ENCODE measurements around the gene CNN2.

CNN2 gene

DNA sequence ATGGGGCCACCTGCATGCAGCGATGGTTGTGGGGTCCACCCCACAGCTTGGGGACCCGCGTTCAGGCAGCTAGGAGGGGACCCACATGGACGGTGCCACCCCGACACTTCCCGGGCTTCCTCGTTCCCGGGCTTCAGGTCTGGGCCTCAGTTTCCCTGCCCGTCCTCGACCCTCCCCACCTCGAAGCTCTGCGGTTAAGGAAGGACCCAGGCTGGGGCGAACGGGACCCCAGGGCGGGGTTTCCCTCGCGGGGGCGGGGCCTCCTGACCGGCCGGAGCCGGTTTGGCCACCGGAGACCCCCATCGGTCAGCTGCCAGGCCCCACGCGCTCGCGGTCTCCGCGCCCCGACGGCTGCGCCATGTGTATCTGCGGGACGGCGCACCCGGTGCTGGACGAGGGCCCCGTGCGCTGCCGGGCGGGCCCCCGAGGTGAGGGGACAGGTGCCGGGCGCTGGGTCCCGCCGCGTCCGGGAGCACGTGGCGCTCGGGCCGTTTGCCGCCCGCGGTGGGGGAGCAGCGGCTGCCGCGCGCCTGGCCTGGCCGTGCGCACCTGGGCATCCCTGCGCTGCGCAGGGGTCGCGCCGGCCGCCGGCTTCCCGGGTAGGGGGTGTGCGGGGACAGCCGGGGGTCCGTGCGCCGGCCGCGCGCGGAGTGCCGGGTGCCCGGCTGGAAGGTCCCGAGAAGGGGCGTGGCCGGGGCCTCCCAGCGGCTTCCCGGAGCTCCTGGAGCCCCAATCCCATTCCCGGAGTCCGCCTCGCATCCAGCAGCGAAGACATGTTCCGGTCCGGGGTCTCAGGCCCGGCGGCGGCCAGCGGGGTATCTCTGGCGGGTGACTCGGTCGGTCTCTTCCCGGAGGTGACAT lies 44.8 kb downstream of the CNN2 start:
- H3K27me3 ChIP-seq (ENCODE audit: low read depth) = no peaks in the 10 kb centered on the region
- H3K4me3 ChIP-seq = no peak overlapping the region
- no peak for DNase-seq (ENCODE audit: low spot score in 2 of 2)

DNA sequence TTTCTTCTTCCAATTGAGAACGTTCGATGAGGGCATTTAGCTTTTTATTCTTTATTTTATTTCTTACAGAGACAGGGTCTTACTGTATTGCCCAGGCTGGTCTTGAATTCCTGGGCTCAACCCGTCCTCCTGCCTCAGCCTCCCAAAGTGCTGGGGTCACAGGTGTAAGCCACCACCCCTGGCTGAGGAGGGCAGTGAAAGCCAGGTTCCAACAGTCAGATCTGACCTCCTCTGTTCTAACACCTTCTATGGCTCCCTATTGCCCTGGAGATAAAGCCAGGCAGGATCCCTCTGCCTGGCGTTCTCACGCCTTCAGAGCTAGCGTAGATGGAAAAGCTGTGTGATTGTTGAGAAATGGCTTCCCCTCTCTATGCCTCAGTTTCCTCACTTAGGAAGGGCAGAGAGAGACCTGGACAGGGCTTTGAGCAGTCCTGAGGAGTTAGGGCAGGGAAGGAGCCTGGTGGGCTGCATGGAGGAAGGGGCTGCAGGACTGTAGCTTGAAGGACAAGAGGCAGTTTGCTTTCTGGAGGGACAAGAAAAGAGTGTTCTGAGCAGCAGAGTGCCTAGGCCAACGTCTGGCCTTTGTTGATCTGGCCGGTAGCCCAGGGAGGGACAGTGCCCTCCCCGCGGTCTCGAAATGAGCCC lies 46.1 kb downstream of the CNN2 start:
- Histone ChIP-seq H3K27me3 (ENCODE audit: low read depth) (no peaks in the 10 kb centered on the region), H3K4me3 (no peak overlapping the region), H3K36me3 (replicated peaks) (no peaks in the 10 kb centered on the region; the same call in 1 of the 2 replicates), H3K4me1 (no peaks in the 10 kb centered on the region; the same call in 1 of the 2 replicates), H3K9me3 (no peaks in the 10 kb centered on the region)
- DNase-seq (ENCODE audit: low spot score in 2 of 2) = no peak
- in situ Hi-C loops (cut with MboI; ENCODE audit: low sequenced_read_pairs) = no loop called here

More for the DNA sequence above, 44.8 kb downstream of the CNN2 start:
- in situ Hi-C loops (cut with MboI; ENCODE audit: low sequenced_read_pairs) = no loop called here
- no peaks in the 10 kb centered on the region; the same call in 1 of the 2 replicates for H3K36me3 ChIP-seq (replicated peaks)
- no peaks in the 10 kb centered on the region for H3K9me3 ChIP-seq
- peaks cover 3% of the 10 kb centered on the region; the same call in 1 of the 2 replicates for H3K4me1 ChIP-seq

DNA sequence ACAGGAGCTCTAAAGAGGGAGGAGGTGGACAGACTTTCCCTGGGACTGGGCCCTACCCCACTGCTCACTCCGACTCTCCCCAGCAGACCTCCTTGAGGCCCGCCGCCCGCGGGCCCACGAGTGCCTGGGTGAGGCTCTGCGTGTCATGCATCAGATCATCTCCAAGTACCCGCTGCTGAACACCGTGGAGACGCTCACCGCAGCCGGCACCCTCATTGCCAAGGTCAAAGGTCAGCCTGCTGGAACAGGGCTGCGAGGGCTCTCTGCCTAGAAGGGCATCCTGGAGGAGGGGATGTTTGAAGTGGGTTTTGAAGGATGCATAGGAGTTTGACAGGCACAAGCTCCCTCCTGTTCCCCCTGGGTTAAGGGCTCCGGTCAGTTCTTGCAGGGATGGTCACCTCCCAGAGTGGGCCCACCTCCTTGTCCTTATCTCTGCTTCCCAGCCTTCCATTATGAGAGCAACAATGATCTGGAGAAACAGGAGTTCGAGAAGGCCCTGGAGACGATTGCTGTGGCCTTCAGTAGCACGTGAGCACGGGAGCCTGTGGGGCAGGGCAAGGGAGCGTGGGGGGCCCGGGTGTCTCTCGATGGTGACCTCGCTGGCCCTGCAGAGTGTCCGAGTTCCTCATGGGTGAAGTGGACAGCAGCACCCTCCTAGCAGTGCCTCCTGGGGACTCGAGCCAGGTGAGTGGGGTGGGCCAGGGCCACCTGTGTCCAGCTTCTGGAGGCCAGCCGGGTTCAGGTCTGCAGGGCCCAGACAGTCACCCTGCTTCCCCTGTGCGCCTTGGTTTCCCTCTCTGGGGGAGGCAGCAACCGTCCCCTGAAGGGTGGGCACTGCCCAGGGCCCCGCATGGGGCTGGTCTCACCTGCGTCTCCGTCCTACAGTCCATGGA lies 46.9 kb downstream of the CNN2 start:
- Histone ChIP-seq H3K27me3 (ENCODE audit: low read depth) (no peaks in the 10 kb centered on the region), H3K36me3 (replicated peaks) (no peaks in the 10 kb centered on the region; the same call in 1 of the 2 replicates), H3K4me1 (no peaks in the 10 kb centered on the region), H3K4me3 (no peak overlapping the region), H3K9me3 (no peaks in the 10 kb centered on the region)
- DNase-seq (ENCODE audit: low spot score in 2 of 2) = no peak
- in situ Hi-C loops (cut with MboI; ENCODE audit: low sequenced_read_pairs) = no loop called here

DNA sequence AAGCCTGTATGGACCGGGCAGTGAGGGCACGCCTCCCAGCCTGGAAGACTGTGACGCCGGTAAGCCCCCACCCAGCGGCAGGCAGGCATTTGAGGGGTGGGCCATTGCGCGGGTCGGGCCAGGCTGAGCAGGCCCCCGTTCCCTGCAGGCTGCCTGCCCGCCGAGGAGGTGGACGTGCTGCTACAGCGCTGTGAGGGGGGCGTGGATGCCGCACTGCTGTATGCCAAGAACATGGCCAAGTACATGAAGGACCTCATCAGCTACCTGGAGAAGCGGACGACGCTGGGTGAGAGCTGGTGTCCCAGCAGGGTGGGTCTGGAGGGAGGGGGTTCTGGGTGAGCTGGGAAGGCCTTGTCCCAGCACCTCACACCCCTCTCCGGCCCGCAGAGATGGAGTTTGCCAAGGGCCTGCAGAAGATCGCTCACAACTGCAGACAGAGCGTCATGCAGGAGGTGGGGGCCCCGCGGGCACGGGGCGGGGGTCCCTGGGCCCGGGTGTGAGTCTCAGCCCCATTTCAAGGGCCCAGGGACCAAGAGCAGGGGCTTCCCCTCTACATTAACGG lies 47.6 kb downstream of the CNN2 start:
- no peak for DNase-seq (ENCODE audit: low spot score in 2 of 2)
- Histone ChIP-seq H3K4me3 (peak overlapping the region; percentile 30), H3K27me3 (ENCODE audit: low read depth) (no peaks in the 10 kb centered on the region), H3K4me1 (no peaks in the 10 kb centered on the region), H3K9me3 (no peaks in the 10 kb centered on the region), H3K36me3 (replicated peaks) (no peaks in the 10 kb centered on the region; the same call in 1 of the 2 replicates)
- in situ Hi-C loops (cut with MboI; ENCODE audit: low sequenced_read_pairs) = no loop called here

DNA sequence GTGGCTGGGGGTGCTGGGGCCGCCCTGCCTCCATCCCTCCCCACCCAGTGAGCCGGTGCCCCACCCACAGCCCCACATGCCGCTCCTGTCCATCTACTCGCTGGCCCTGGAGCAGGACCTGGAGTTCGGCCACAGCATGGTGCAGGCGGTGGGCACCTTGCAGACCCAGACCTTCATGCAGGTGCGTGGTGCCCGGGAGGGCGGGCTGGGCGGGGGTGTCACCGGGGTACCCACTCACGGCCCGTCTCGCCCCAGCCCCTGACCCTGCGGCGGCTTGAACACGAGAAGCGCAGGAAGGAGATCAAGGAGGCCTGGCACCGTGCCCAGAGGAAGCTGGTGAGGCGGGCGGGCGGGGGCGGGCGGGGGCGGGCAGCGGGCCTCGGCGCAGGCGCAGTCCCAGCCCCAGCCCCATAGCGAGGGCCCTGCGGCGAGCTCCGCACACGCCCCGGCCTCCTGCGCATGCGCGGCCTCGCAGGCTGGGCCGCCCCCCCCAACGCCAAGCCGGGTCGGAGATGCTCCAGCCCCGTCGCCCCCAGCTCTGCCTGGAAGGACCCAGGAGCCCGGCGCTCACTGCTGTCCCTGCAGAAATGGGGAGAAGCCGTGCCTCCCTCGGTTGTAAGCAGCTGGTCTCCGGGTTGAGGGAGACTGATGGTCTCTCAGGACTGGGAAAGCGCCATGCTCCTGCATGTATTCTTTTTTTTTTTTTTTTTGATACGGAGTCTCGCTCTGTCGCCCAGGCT lies 48.3 kb downstream of the CNN2 start:
- H3K27me3 ChIP-seq (ENCODE audit: low read depth) = no peaks in the 10 kb centered on the region
- no peaks in the 10 kb centered on the region; the same call in 1 of the 2 replicates for H3K36me3 ChIP-seq (replicated peaks)
- no peaks in the 10 kb centered on the region for H3K9me3 ChIP-seq
- in situ Hi-C loops (cut with MboI; ENCODE audit: low sequenced_read_pairs) = no loop called here
- no peaks in the 10 kb centered on the region for H3K4me1 ChIP-seq
- peak; percentile 70 to 95 for DNase-seq (ENCODE audit: low spot score in 2 of 2)
- H3K4me3 ChIP-seq = peak overlapping the region; percentile 30

DNA sequence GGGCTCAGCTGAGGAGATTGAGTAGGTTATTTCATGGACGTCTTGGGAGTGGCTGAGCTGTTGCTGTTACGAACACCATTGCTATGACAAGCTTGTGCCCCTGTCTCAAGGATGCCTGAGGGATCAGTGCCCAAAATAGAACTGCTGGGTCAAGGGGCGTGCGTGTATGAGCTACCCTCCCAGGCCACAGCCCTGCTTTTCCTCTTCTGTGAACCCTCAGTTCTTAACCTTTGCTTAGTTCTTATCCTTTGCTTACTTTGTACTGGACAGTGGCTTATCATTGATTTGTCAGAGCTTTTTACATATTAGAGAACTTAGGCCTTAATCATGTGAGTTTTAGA lies 49.6 kb downstream of the CNN2 start:
- in situ Hi-C loops (cut with MboI; ENCODE audit: low sequenced_read_pairs) = no loop called here
- no peaks in the 10 kb centered on the region for H3K9me3 ChIP-seq
- DNase-seq (ENCODE audit: low spot score in 2 of 2) = no peak

DNA sequence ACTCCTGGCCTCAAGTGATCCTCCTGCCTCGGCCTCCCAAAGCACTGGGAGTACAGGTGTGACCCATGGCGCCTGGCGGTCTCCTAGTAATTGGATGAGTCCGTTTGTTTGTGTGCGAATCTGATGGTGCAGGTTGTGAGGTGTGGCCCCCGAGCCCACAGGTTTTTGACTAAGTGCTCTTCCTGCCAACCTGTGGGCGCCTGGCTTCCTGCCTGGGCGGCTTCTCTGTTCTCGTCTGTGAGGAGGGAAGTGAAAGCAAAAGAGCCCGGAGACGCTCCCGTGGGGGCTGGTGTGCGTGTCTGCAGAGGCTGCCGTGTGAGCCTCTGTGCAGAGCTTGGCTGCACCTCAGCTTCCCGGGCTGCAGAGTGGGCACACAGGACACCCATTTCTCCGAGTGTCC lies 50.5 kb downstream of the CNN2 start:
- no peak overlapping the region for H3K4me3 ChIP-seq
- in situ Hi-C loops (cut with MboI; ENCODE audit: low sequenced_read_pairs) = no loop called here
- no peaks in the 10 kb centered on the region for H3K27me3 ChIP-seq (ENCODE audit: low read depth)
- DNase-seq (ENCODE audit: low spot score in 2 of 2) = no peak
- no peaks in the 10 kb centered on the region for H3K9me3 ChIP-seq
- no peaks in the 10 kb centered on the region for H3K4me1 ChIP-seq
- peaks cover 3% of the 10 kb centered on the region; the same call in 1 of the 2 replicates for H3K36me3 ChIP-seq (replicated peaks)

More for the DNA sequence above, 49.6 kb downstream of the CNN2 start:
- H3K36me3 ChIP-seq (replicated peaks) = no peaks in the 10 kb centered on the region; the same call in 1 of the 2 replicates
- H3K27me3 ChIP-seq (ENCODE audit: low read depth) = no peaks in the 10 kb centered on the region
- H3K4me3 ChIP-seq = no peak overlapping the region
- no peaks in the 10 kb centered on the region for H3K4me1 ChIP-seq

DNA sequence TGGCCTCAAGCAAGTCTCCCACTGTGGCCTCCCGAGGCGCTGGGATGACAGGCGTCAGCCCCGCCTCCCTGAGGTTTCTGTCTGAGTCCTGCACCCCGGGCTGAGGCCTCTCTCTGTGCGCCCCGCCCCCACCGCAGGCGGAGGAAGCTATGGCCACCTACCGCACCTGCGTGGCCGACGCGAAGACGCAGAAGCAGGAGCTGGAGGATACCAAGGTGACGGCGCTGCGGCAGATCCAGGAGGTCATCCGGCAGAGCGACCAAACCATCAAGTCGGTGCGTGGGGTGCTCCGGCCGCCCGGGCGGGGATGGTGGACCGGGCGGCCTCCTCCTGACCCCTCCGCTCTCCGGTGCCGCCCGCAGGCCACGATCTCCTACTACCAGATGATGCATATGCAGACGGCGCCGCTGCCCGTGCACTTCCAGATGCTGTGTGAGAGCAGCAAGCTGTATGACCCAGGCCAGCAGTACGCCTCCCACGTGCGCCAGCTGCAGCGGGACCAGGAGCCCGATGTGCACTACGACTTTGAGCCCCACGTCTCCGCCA lies 53.2 kb downstream of the CNN2 start:
- H3K27me3 ChIP-seq (ENCODE audit: low read depth) = no peaks in the 10 kb centered on the region
- H3K4me1 ChIP-seq = peaks cover 3% of the 10 kb centered on the region; the same call in 1 of the 2 replicates
- H3K4me3 ChIP-seq = no peak overlapping the region
- H3K9me3 ChIP-seq = no peaks in the 10 kb centered on the region
- in situ Hi-C loops (cut with MboI; ENCODE audit: low sequenced_read_pairs) = no loop called here
- peaks cover 7% of the 10 kb centered on the region; the same call in 1 of the 2 replicates for H3K36me3 ChIP-seq (replicated peaks)
- no peak for DNase-seq (ENCODE audit: low spot score in 2 of 2)

DNA sequence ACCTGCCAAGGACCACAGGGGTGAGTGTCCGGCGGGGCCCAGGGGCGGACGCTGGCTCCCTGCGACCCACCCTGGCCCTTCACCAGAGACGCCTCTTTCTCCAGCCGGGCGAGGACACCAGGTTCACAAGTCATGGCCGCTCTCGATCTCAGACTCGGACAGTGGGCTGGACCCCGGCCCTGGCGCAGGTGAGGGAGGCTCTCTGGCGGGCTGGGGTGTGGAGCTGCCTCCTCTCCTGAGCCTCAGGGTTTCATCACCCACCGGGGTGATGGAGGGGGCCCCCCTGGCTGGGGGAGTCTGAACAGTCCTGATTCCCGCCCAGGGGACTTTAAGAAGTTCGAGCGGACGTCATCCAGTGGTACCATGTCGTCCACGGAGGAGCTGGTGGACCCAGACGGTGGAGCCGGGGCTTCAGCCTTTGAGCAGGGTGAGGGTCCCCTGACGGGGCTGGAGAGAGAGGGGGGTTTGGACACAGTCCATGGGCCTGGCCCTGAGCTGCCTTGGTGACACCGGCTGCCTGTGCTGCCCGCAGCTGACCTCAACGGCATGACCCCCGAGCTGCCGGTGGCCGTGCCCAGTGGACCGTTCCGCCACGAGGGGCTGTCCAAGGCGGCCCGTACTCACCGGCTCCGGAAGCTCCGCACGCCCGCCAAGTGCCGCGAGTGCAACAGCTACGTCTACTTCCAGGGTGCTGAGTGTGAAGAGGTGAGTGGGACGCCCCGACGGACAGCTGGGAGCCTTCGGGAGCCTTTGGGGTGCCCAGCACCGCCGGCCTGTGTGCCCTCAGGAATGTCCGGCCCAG lies 54.2 kb downstream of the CNN2 start:
- no peak for DNase-seq (ENCODE audit: low spot score in 2 of 2)
- peaks cover 3% of the 10 kb centered on the region; the same call in 1 of the 2 replicates for H3K4me1 ChIP-seq
- no peaks in the 10 kb centered on the region for H3K27me3 ChIP-seq (ENCODE audit: low read depth)
- no peaks in the 10 kb centered on the region for H3K9me3 ChIP-seq
- H3K36me3 ChIP-seq (replicated peaks) = peaks cover 7% of the 10 kb centered on the region; the same call in 1 of the 2 replicates
- in situ Hi-C loops (cut with MboI; ENCODE audit: low sequenced_read_pairs) = no loop called here
- no peak overlapping the region for H3K4me3 ChIP-seq

DNA sequence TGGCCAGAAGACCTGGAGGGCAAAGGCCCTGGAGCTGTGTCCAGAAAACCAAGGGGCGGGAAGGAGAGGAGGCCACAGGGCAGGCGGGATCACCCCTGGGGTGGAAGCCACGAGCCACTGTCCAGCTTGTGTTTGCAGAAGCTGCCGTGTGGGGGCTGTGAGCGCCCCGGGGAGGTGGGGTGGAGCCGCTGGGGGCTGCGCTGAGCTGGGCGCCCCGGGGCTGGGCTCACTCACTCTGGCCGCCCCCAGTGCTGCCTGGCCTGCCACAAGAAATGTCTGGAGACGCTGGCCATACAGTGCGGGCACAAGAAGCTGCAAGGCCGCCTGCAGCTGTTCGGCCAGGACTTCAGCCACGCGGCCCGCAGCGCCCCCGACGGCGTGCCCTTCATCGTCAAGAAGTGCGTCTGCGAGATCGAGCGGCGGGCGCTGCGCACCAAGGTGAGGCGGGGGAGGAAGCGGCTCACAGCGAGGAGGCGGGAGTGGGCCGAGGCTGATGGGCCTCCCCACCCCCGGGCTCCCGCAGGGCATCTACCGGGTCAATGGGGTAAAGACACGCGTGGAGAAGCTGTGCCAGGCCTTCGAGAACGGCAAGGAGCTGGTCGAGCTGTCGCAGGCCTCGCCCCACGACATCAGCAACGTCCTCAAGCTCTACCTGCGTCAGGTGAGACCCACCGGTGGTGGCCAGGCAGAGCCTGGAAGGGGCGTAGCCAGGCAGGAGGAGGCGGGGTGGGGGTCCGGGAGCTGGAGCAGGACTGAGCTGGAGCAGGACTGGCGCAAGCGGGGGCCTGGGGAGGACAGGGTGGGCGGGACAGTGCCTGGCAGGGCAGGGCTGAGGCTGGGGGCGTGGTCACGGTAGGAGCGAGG lies 55.1 kb downstream of the CNN2 start:
- H3K9me3 ChIP-seq = no peaks in the 10 kb centered on the region
- no peak for DNase-seq (ENCODE audit: low spot score in 2 of 2)
- in situ Hi-C loops (cut with MboI; ENCODE audit: low sequenced_read_pairs) = no loop called here
- no peaks in the 10 kb centered on the region for H3K27me3 ChIP-seq (ENCODE audit: low read depth)
- peaks cover 16% of the 10 kb centered on the region for H3K36me3 ChIP-seq (replicated peaks)
- no peak overlapping the region for H3K4me3 ChIP-seq
- H3K4me1 ChIP-seq = peaks cover 3% of the 10 kb centered on the region; the same call in 1 of the 2 replicates

DNA sequence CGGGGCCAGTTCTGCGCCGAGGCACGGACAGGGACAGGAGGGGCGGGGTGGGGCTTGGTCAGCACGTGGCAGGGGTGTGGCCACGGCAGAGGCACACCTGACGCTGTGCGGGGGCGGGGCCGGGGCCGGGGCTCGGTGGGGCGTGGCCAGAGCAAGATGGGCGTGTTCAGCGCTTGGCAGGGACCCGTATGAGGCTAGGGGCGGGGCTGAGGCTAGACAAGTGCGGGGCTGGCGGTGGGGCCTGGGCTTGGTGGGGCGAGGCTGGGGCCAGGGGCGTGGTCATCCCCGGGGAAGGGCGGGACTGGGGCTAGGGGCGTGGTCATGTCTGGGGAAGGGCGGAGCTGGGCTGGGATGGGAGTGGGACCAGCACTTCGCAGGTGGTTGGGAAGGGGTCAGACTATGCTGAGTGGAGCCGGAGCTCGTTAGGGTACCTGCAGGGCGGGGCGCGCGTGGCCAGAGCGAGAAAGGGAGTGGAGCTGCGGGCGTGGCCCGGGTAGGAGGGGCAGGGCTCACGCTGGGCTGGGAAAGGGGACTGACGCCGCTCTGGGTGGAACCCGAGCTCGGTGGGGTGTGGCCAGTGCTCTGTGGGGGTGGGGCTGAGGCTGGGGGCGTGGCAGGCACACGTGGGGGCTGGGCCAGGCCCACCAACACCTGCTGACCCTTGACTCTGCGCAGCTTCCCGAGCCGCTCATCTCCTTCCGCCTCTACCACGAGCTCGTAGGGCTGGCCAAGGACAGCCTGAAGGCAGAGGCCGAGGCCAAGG lies 55.9 kb downstream of the CNN2 start:
- in situ Hi-C loops (cut with MboI; ENCODE audit: low sequenced_read_pairs) = no loop called here

More for the DNA sequence above, 55.9 kb downstream of the CNN2 start:
- Histone ChIP-seq H3K9me3 (no peaks in the 10 kb centered on the region), H3K4me1 (peaks cover 3% of the 10 kb centered on the region; the same call in 1 of the 2 replicates), H3K36me3 (replicated peaks) (peaks cover 17% of the 10 kb centered on the region), H3K4me3 (peak overlapping the region; percentile 18), H3K27me3 (ENCODE audit: low read depth) (no peaks in the 10 kb centered on the region)
- DNase-seq (ENCODE audit: low spot score in 2 of 2) = peak; percentile 80 to 97

All from HAP-1 (cell line).